ENCODE results near the gene FAM171A1.

DNA sequence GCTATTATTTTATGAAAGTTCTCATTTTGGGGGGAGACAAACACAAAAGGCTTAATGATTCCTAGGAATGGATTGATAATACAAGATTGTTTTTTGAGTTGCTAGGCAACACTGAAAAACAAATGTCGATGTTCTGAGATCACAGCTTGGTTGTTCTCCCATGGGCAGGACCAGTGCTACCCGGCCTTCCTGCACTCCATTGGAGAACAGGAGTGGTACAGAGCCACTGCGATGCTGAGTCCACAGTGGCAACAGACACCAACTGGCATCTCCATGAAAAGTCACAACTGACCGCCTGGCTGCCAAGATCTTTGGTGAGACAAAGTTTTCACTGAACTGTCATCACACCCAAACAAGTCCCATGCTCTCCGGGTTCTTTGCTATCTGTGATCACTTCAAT, 133.7 kb downstream of the FAM171A1 start:
- TF ChIP-seq, protein P1, sequence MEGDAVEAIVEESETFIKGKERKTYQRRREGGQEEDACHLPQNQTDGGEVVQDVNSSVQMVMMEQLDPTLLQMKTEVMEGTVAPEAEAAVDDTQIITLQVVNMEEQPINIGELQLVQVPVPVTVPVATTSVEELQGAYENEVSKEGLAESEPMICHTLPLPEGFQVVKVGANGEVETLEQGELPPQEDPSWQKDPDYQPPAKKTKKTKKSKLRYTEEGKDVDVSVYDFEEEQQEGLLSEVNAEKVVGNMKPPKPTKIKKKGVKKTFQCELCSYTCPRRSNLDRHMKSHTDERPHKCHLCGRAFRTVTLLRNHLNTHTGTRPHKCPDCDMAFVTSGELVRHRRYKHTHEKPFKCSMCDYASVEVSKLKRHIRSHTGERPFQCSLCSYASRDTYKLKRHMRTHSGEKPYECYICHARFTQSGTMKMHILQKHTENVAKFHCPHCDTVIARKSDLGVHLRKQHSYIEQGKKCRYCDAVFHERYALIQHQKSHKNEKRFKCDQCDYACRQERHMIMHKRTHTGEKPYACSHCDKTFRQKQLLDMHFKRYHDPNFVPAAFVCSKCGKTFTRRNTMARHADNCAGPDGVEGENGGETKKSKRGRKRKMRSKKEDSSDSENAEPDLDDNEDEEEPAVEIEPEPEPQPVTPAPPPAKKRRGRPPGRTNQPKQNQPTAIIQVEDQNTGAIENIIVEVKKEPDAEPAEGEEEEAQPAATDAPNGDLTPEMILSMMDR (optimal IDR thresholded peaks at IDR 0.05 in 1 of 3, IDR thresholded peaks at IDR 0.05 in 1 of 3, conservative IDR thresholded peaks at IDR 0.05 in 1 of 3; ENCODE audit: extremely low read depth in 1 of 3, insufficient read depth in 2 of 3, low read length in 3 of 3) = no peak
- TF ChIP-seq EZH2 (IDR thresholded peaks at IDR 0.05; ENCODE audit: low read length) = no peak
